Body of pancreas (tissue), 4 donors: ENCODE data around the gene KIF3B. TPM values are rescaled to one million over a fixed set of nuclear protein-coding genes. Genes with fewer than 3 reads are reported as not detected.
"Not testable (repeated sequence)": the region's sequence is repeated elsewhere in the genome, so short reads cannot be mapped to it uniquely, and the experiment has no call there.

ENCODE experiments used
- ATAC-seq: fragments of 150-250 bp; one replicate; pipeline ENCODE4 v1.9.1; 2016
- DNase-seq, 4 donors: peaks; one replicate each; pipeline ENCODE4 v3.0.0-alpha.2; 2019
- H3K27ac ChIP-seq, 4 donors: fragments of 200-600 bp; sonication (generic); 1 replicate in 3 of 4; 2 replicates in 1 of 4; pipeline versions ENCODE4 v1.5.1 to v1.6.1; 2016 to 2019; ENCODE audit warnings: mild to moderate bottlenecking in 1 of 4, mixed read lengths in 1 of 4, moderate library complexity in 1 of 4
- H3K27me3 ChIP-seq, 2 donors: fragments of 200-600 bp; sonication (generic); one replicate each; pipeline ENCODE4 v1.6.0; 2016; ENCODE audit warnings: mild to moderate bottlenecking in 1 of 2
- H3K36me3 ChIP-seq, 2 donors: fragments of 200-600 bp; sonication (generic); replicated peaks in 1 of 2; 2 replicates each; pipeline ENCODE4 v1.5.1; 2016; ENCODE audit warnings: low read depth in 2 of 2; ENCODE audit not compliant: insufficient read depth in 1 of 2
- H3K4me1 ChIP-seq: fragments of 200-600 bp; sonication (generic); one replicate; pipeline ENCODE4 v1.6.0; 2016
- H3K4me3 ChIP-seq, 2 donors: fragments of 200-600 bp; sonication (generic); 1 replicate in 1 of 2; 2 replicates in 1 of 2; pipeline ENCODE4 v1.5.1; 2016 to 2019
- H3K9me3 ChIP-seq, 3 donors: fragments of 200-600 bp; sonication (generic); 1 replicate in 2 of 3; 2 replicates in 1 of 3; pipeline ENCODE4 v1.5.1; 2016
- CTCF ChIP-seq, 7 experiments: fragments of 450-650 bp in 4 of 7; fragments of 200-600 bp in 3 of 7; sonication (generic) in 3 of 7; IDR thresholded peaks; one replicate each; pipeline ENCODE4 v1.5.1; 2016 to 2019; ENCODE audit warnings: antibody characterized with exemption in 7 of 7
- POLR2A ChIP-seq, 3 donors: fragments of 450-650 bp; IDR thresholded peaks; one replicate each; pipeline ENCODE4 v1.6.1; 2016; ENCODE audit warnings: antibody characterized with exemption in 3 of 3, mild to moderate bottlenecking in 2 of 3
- WGBS, 2 donors: methylation state at CpG; one replicate each; pipeline ENCODE4 v1.1.5; 2017; 5-methylcytosine and 5-hydroxymethylcytosine counted together
- intact Hi-C: fragments of 100-400 bp; cut with DNase I; formaldehyde crosslinking; loops from one replicate; pipeline ENCODE4 v1.15.1; 2023
- microRNA counts, 2 donors: library from miRNA; unstranded; fragments of <30 nt; microRNA quantifications; one replicate each; lab custom pipeline; 2017
- total RNA-seq, 2 donors: library from RNA; depleted of rRNA; stranded (reverse); fragments of >200 nt; gene quantifications; one replicate each; pipeline ENCODE4 v1.1.0, GENCODE V29; 2016

Gene KIF3B
- total RNA-seq, 2 donors from 2014 or later = 23.1 to 28.3 TPM

GRCh38 chr20:32382102-32382950 lies 104.9 kb downstream of the KIF3B start:
- DNase-seq (no peak), ATAC-seq (no peak)
- Histone ChIP-seq H3K27me3 (no peaks in the 10 kb centered on the region), H3K9me3 (no peaks in the 10 kb centered on the region), H3K36me3 (no peaks in the 10 kb centered on the region), H3K4me3 (no peak overlapping the region), H3K4me1 (peaks cover 14% of the 10 kb centered on the region), H3K27ac (no peak overlapping the region)
- intact Hi-C loops = no loop called here
- 78 to 83% methylated on average over 11 of the region's 11 CpGs for WGBS, 2 donors
- TF ChIP-seq CTCF (IDR thresholded peaks at IDR 0.05) = no peak
- no peak for TF ChIP-seq POLR2A (IDR thresholded peaks at IDR 0.05)

- H3K27me3 ChIP-seq, intact Hi-C loops, H3K36me3 ChIP-seq, ATAC-seq, H3K9me3 ChIP-seq, H3K4me3 ChIP-seq, DNase-seq, H3K27ac ChIP-seq: not testable (repeated sequence)
- H3K4me1 ChIP-seq = peaks cover 14% of the 10 kb centered on the region
- 93 to 95% methylated on average over 9 of the region's 9 CpGs for WGBS, 2 donors
Measured at GRCh38 chr20:32383441-32383840, 106.0 kb downstream of the KIF3B start.

MicroRNA genes within 50 kb of the gene (microRNA counts, 767-probe panel; counts per million panel counts)
- microRNA hsa-miR-1825 (lab: Ali Mortazavi, UCI) = 0 to 736 counts per million in 2 donors

Other genes starting within 250 kb of the KIF3B start
- 1 to 10 TPM; 2.1 to 4.3 TPM for gene HCK, start 225.4 kb upstream of the KIF3B start, total RNA-seq
- gene TM9SF4, start 167.9 kb upstream of the KIF3B start, total RNA-seq = 10 to 100 TPM; 16.9 to 27.0 TPM
- 1 to 10 TPM; 4.6 to 5.2 TPM for gene PLAGL2, start 69.9 kb upstream of the KIF3B start, total RNA-seq
- 10 to 100 TPM; 12.2 to 23.6 TPM for gene POFUT1, start 69.8 kb upstream of the KIF3B start, total RNA-seq
- 100 to 1,000 TPM in 1 of 2 donors, 10 to 100 TPM in 1; 57.9 to 102 TPM for gene ASXL1, start 80.7 kb downstream of the KIF3B start, total RNA-seq